ENCODE measurements around the gene CCDC51.
A peak's percentile ranks its signal among the peaks of the same experiment; 100 is the strongest.

The CCDC51 gene

GRCh38 chr3:48437812-48438211 lies 2.1 kb downstream of the CCDC51 start:
- no peak for TF ChIP-seq CTCF (IDR thresholded peaks at IDR 0.05; ENCODE audit: insufficient read depth, low read length, missing control alignments)
- POLR2A ChIA-PET = no interaction called here
- CTCF ChIA-PET = interaction anchor here (1.2 to 17.0 kb wide), 12 partner anchors 10 to 245 kb away, joined by 4 to 948 read pairs (median 48); partner anchors contain the start of gene ATRIP
- H3K4me3 ChIP-seq (ENCODE audit: low read depth, low read length) = no peak overlapping the region
- DNase-seq (ENCODE audit: low read depth, low spot score) = no peak

- no peak overlapping the region for H3K4me3 ChIP-seq (ENCODE audit: low read depth, low read length)
- CTCF ChIA-PET = interaction anchor here (0.7 to 17.0 kb wide), 54 partner anchors 11 to 283 kb away, joined by 3 to 948 read pairs (median 8); partner anchors contain the start of genes ATRIP, CDC25A, NCKIPSD and UCN2
- POLR2A ChIA-PET = interaction anchor here (1.0 to 1.5 kb wide), 3 partner anchors 10 to 73 kb away, joined by 3 to 10 read pairs (median 7); partner anchors contain the start of gene ATRIP
- no peak for DNase-seq (ENCODE audit: low read depth, low spot score)
- TF ChIP-seq CTCF (IDR thresholded peaks at IDR 0.05; ENCODE audit: insufficient read depth, low read length, missing control alignments) = no peak
Observed at GRCh38 chr3:48436855-48437254, 3.1 kb downstream of the CCDC51 start.

- DNase-seq (ENCODE audit: low read depth, low spot score) = no peak
- no peak for TF ChIP-seq CTCF (IDR thresholded peaks at IDR 0.05; ENCODE audit: insufficient read depth, low read length, missing control alignments)
- no peak overlapping the region for H3K4me3 ChIP-seq (ENCODE audit: low read depth, low read length)
- ChIA-PET CTCF (interaction anchor here (0.6 to 17.0 kb wide), 82 partner anchors 11 to 303 kb away, joined by 3 to 948 read pairs (median 6); partner anchors contain the start of genes ATRIP, CDC25A, NCKIPSD and PFKFB4), POLR2A (interaction anchor here (1.0 to 1.5 kb wide), 3 partner anchors 10 to 73 kb away, joined by 3 to 10 read pairs (median 7); partner anchors contain the start of gene ATRIP)
Observed at GRCh38 chr3:48436477-48436787, 3.5 kb downstream of the CCDC51 start.

- POLR2A ChIA-PET = interaction anchor here (1.0 to 1.5 kb wide), 3 partner anchors 11 to 74 kb away, joined by 3 to 10 read pairs (median 7); partner anchors contain the start of gene ATRIP
- DNase-seq (ENCODE audit: low read depth, low spot score) = no peak
- no peak overlapping the region for H3K4me3 ChIP-seq (ENCODE audit: low read depth, low read length)
- CTCF ChIA-PET = interaction anchor here (0.6 to 17.0 kb wide), 85 partner anchors 10 to 304 kb away, joined by 3 to 948 read pairs (median 5); partner anchors contain the start of genes ATRIP, CDC25A, NCKIPSD and PFKFB4
- peak; percentile 99 for TF ChIP-seq CTCF (IDR thresholded peaks at IDR 0.05; ENCODE audit: insufficient read depth, low read length, missing control alignments)
Observed at GRCh38 chr3:48435774-48436476, 4.0 kb downstream of the CCDC51 start.

GRCh38 chr3:48435223-48435595 lies 4.7 kb downstream of the CCDC51 start:
- POLR2A ChIA-PET = no interaction called here
- no peak overlapping the region for H3K4me3 ChIP-seq (ENCODE audit: low read depth, low read length)
- TF ChIP-seq CTCF (IDR thresholded peaks at IDR 0.05; ENCODE audit: insufficient read depth, low read length, missing control alignments) = no peak
- DNase-seq (ENCODE audit: low read depth, low spot score) = no peak
- CTCF ChIA-PET = interaction anchor here (0.7 to 17.0 kb wide), 48 partner anchors 9 to 284 kb away, joined by 3 to 948 read pairs (median 10); partner anchors contain the start of genes ATRIP, CDC25A, PFKFB4 and UCN2

GRCh38 chr3:48434591-48435222 lies 5.2 kb downstream of the CCDC51 start:
- CTCF ChIA-PET = interaction anchor here (0.6 to 17.0 kb wide), 16 partner anchors 11 to 246 kb away, joined by 3 to 948 read pairs (median 20); partner anchors contain the start of genes ATRIP, CDC25A, SHISA5 and ZNF589
- POLR2A ChIA-PET = no interaction called here
- DNase-seq (ENCODE audit: low read depth, low spot score) = no peak
- no peak overlapping the region for H3K4me3 ChIP-seq (ENCODE audit: low read depth, low read length)
- no peak for TF ChIP-seq CTCF (IDR thresholded peaks at IDR 0.05; ENCODE audit: insufficient read depth, low read length, missing control alignments)
